ENCODE data around the gene RXRB. TPM values are rescaled to one million over a fixed set of nuclear protein-coding genes. Genes with fewer than 3 reads are reported as not detected.
A peak's percentile ranks its signal among the peaks of the same experiment; 100 is the strongest.

RXRB gene
- total and polyA plus RNA-seq, 2 of the 8 experiments (the other 6 are each of a cell fraction or from before 2014, with no cell fraction given): 13.0 to 18.1 TPM

- Histone ChIP-seq H3K4me1 (replicated peaks in 1 of 4; ENCODE audit: control insufficient read depth in 3 of 4, insufficient read depth in 4 of 4, low read length in 3 of 4) (no peaks in the 10 kb centered on the region; a peak in 2 of 7 replicates), H2BK20ac (ENCODE audit: low read length) (no peak overlapping the region), H3K9ac (replicated peaks in 1 of 4; ENCODE audit: extremely low read depth in 1 of 4, low read depth in 3 of 4, low read length in 3 of 4) (no peak overlapping the region), H3K36me3 (ENCODE audit: control insufficient read depth in 2 of 4, insufficient read depth in 4 of 4, low read length in 3 of 4) (no peaks in the 10 kb centered on the region), H3K56ac (replicated peaks; ENCODE audit: insufficient read length, low read depth, low read length) (no peak overlapping the region), H2AK5ac (ENCODE audit: low read depth, low read length) (no peak overlapping the region), H3K27me3 (replicated peaks in 1 of 4; ENCODE audit: control insufficient read depth in 3 of 4, extremely low read depth in 1 of 4, insufficient read depth in 3 of 4, low read length in 3 of 4) (no peaks in the 10 kb centered on the region), H2BK15ac (ENCODE audit: low read length) (no peak overlapping the region), H3K4ac (replicated peaks; ENCODE audit: insufficient read length, low read depth, low read length) (no peak overlapping the region), H3K23me2 (ENCODE audit: low read depth, low read length) (no peaks in the 10 kb centered on the region), H2BK120ac (replicated peaks; ENCODE audit: low read depth, low read length) (no peak overlapping the region), H2BK12ac (ENCODE audit: low read depth, low read length) (no peak overlapping the region), H3K23ac (ENCODE audit: insufficient read length) (no peak overlapping the region), H3K27ac (ENCODE audit: low read depth, low read length) (no peak overlapping the region), H3K9me3 (ENCODE audit: insufficient read depth in 2 of 2, low read depth in 1 of 2, low read length in 1 of 2) (no peaks in the 10 kb centered on the region), H2AFZ (ENCODE audit: low read length) (no peak overlapping the region), H4K91ac (replicated peaks; ENCODE audit: insufficient read length, low read length) (no peak overlapping the region), H3K14ac (ENCODE audit: insufficient read length) (no peak overlapping the region), H3K4me2 (ENCODE audit: insufficient read depth in 1 of 2, low read depth in 2 of 2, low read length in 2 of 2) (no peak overlapping the region), H3K79me2 (ENCODE audit: control insufficient read depth in 1 of 2, insufficient read depth in 2 of 2, low read length in 2 of 2) (no peaks in the 10 kb centered on the region), H3K4me3 (ENCODE audit: extremely low read depth in 1 of 4, insufficient read depth in 2 of 4, low read depth in 3 of 4, low read length in 4 of 4) (no peak overlapping the region), H4K8ac (ENCODE audit: extremely low read depth, insufficient read depth, low read length) (no peak overlapping the region), H3K79me1 (ENCODE audit: low read depth, low read length) (no peaks in the 10 kb centered on the region), H2BK5ac (ENCODE audit: low read depth, low read length) (0 out of 2 replicates have a peak overlapping the region, but pooled peaks have one; percentile 35), H3K18ac (ENCODE audit: extremely low read depth, low read length) (no peak overlapping the region), H4K5ac (ENCODE audit: insufficient read length, low read depth, low read length) (no peak overlapping the region), H4K20me1 (replicated peaks in 1 of 2; ENCODE audit: control insufficient read depth in 1 of 2, insufficient read depth in 2 of 2, low read length in 2 of 2) (no peaks in the 10 kb centered on the region)
- CTCF ChIA-PET (ENCODE audit: partially characterized antibody): interaction anchor here (0.7 to 1.2 kb wide), 4 partner anchors 19 to 79 kb away, joined by 3 read pairs; no protein-coding TSS in a partner anchor
- FAIRE-seq: no peak
- DNase-seq (ENCODE audit: low read depth in 1 of 2, low spot score in 2 of 2): no peak
- POLR2A ChIA-PET (ENCODE audit: partially characterized antibody): interaction anchor here (0.7 kb wide), 1 partner anchor 19 kb away, joined by 3 read pairs; no protein-coding TSS in a partner anchor
- 79% methylated on average over 6 of the region's 6 CpGs; no CpG with 5 or more reads in 1 of the 2 experiments for WGBS, 2 experiments (ENCODE audit: extremely low coverage in 1 of 2, insufficient coverage in 1 of 2, insufficient read length in 1 of 2, insufficient replicate concordance in 2 of 2, low coverage in 1 of 2, low lambda C conversion rate in 2 of 2, missing lambda C conversion rate in 1 of 2)
- TF ChIP-seq SIN3A (conservative IDR thresholded peaks at IDR 0.05 in 1 of 2, IDR thresholded peaks at IDR 0.05 in 1 of 2; ENCODE audit: low read depth in 1 of 2, low read length in 2 of 2) (no peak), FOSL1 (IDR thresholded peaks at IDR 0.05; ENCODE audit: insufficient read depth, low read depth, low read length) (no peak), POLR2A (IDR thresholded peaks at IDR 0.05; ENCODE audit: control extremely low read depth in 1 of 2, low read depth in 2 of 2, low read length in 2 of 2) (no peak), KDM5A (IDR thresholded peaks at IDR 0.05; ENCODE audit: low read length) (no peak), TCF12 (IDR thresholded peaks at IDR 0.05; ENCODE audit: low read depth, low read length) (no peak), JUND (IDR thresholded peaks at IDR 0.05; ENCODE audit: low read length) (no peak), TBP (IDR thresholded peaks at IDR 0.05; ENCODE audit: low read depth, low read length) (no peak), BRCA1 (IDR thresholded peaks at IDR 0.05; ENCODE audit: low read depth, low read length) (no peak)
- TF ChIP-seq, protein P1, sequence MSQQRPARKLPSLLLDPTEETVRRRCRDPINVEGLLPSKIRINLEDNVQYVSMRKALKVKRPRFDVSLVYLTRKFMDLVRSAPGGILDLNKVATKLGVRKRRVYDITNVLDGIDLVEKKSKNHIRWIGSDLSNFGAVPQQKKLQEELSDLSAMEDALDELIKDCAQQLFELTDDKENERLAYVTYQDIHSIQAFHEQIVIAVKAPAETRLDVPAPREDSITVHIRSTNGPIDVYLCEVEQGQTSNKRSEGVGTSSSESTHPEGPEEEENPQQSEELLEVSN (IDR thresholded peaks at IDR 0.05): no peak
These were observed 32.2 kb downstream of the RXRB start for GRCh38 chr6:33168284-33168601.

Measured in H1 (cell line).